Measurements from ENCODE around the gene PISD.
"Not testable (repeated sequence)": the region's sequence is repeated elsewhere in the genome, so short reads cannot be mapped to it uniquely, and the experiment has no call there.

PISD gene

DNA sequence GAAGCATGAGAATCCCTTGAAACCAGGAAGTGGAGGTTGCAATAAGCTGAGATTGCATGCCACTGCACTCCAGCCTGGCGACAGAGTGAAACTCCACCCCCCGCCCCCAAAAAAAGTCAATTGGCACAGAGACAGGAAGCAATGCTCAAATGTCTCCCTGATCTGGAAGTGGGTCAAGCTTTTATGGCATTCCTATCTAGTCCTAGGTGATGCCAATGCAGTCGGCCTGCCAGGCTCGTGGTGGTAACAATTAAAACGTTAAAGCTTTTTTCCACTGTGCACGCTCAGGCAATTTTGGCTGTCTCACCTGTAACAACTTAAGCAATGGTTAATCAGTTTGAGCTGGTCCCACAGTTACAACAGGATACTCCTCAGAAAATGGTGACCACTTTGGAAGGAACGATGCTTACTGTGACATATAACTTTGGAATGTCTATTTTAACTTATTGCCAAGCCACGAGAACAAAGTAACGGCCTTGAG lies 18.9 kb upstream of the PISD start:
- peak; percentile 79 for DNase-seq (ENCODE audit: low read depth)
- Histone ChIP-seq H3K9me3 (ENCODE audit: control insufficient read depth, low read length) (no peaks in the 10 kb centered on the region), H3K36me3 (ENCODE audit: control insufficient read depth, insufficient read depth, low read length, severe bottlenecking) (peaks cover 28% of the 10 kb centered on the region), H3K4me1 (ENCODE audit: control insufficient read depth, insufficient read depth, low read length) (peaks cover 31% of the 10 kb centered on the region), H3K9ac (ENCODE audit: low read length) (peak overlapping the region; percentile 65), H3K27me3 (replicated peaks; ENCODE audit: control insufficient read depth, insufficient read depth, low read length) (no peaks in the 10 kb centered on the region), H3K4me3 (ENCODE audit: low read length) (no peak overlapping the region)

GRCh38 chr22:31678748-31679147 lies 16.7 kb upstream of the PISD start:
- H3K36me3 ChIP-seq (ENCODE audit: control insufficient read depth, insufficient read depth, low read length, severe bottlenecking) = peaks cover 7% of the 10 kb centered on the region
- DNase-seq (ENCODE audit: low read depth) = no peak

GRCh38 chr22:31676700-31677099 lies 14.7 kb upstream of the PISD start:
- Histone ChIP-seq H3K27me3 (replicated peaks; ENCODE audit: control insufficient read depth, insufficient read depth, low read length) (no peaks in the 10 kb centered on the region), H3K9me3 (ENCODE audit: control insufficient read depth, low read length) (no peaks in the 10 kb centered on the region), H3K36me3 (ENCODE audit: control insufficient read depth, insufficient read depth, low read length, severe bottlenecking) (no peaks in the 10 kb centered on the region), H3K4me3 (ENCODE audit: low read length) (peak overlapping the region; percentile 85), H3K4me1 (ENCODE audit: control insufficient read depth, insufficient read depth, low read length) (peaks cover 24% of the 10 kb centered on the region), H3K9ac (ENCODE audit: low read length) (peak overlapping the region; percentile 82)
- peak; percentile 22 for DNase-seq (ENCODE audit: low read depth)

More at GRCh38 chr22:31678748-31679147, 16.7 kb upstream of the PISD start:
- Histone ChIP-seq H3K4me1 (ENCODE audit: control insufficient read depth, insufficient read depth, low read length) (peaks cover 28% of the 10 kb centered on the region), H3K4me3 (ENCODE audit: low read length) (no peak overlapping the region), H3K27me3 (replicated peaks; ENCODE audit: control insufficient read depth, insufficient read depth, low read length) (no peaks in the 10 kb centered on the region), H3K9ac (ENCODE audit: low read length) (no peak overlapping the region), H3K9me3 (ENCODE audit: control insufficient read depth, low read length) (no peaks in the 10 kb centered on the region)

- H3K27me3 ChIP-seq (replicated peaks; ENCODE audit: control insufficient read depth, insufficient read depth, low read length); H3K9ac ChIP-seq (ENCODE audit: low read length); DNase-seq (ENCODE audit: low read depth): not testable (repeated sequence)
Measured at GRCh38 chr22:31674219-31674618, 12.2 kb upstream of the PISD start.

DNA sequence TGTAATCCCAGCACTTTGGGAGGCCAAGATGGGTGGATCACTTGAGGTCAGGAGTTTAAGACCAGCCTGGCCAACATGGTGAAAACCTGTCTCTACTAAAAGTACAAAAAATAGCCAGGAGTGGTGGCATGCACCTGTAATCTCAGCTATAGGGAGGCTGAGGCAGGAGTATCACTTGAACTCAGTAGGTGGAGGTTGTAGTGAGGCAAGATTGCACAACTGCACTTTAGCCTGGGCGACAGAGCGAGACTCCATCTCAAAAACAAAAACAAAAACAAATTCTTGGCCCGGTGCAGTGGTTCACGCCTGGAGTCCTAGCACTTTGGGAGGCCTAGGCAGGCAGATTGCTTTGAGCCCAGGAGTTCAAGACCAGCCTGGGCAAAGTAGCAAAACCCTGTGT lies 6.8 kb upstream of the PISD start:
- not testable (repeated sequence) for H3K27me3 ChIP-seq (replicated peaks; ENCODE audit: control insufficient read depth, insufficient read depth, low read length); H3K36me3 ChIP-seq (ENCODE audit: control insufficient read depth, insufficient read depth, low read length, severe bottlenecking); H3K4me3 ChIP-seq (ENCODE audit: low read length); H3K9me3 ChIP-seq (ENCODE audit: control insufficient read depth, low read length); H3K9ac ChIP-seq (ENCODE audit: low read length); DNase-seq (ENCODE audit: low read depth)
- H3K4me1 ChIP-seq (ENCODE audit: control insufficient read depth, insufficient read depth, low read length) = peaks cover 14% of the 10 kb centered on the region

More at GRCh38 chr22:31674219-31674618, 12.2 kb upstream of the PISD start:
- not testable (repeated sequence) for H3K9me3 ChIP-seq (ENCODE audit: control insufficient read depth, low read length); H3K36me3 ChIP-seq (ENCODE audit: control insufficient read depth, insufficient read depth, low read length, severe bottlenecking); H3K4me3 ChIP-seq (ENCODE audit: low read length)
- H3K4me1 ChIP-seq (ENCODE audit: control insufficient read depth, insufficient read depth, low read length) = peaks cover 14% of the 10 kb centered on the region

GRCh38 chr22:31662668-31663037 lies 638 bp upstream of the PISD start:
- H3K36me3 ChIP-seq (ENCODE audit: control insufficient read depth, insufficient read depth, low read length, severe bottlenecking) = no peaks in the 10 kb centered on the region
- H3K4me1 ChIP-seq (ENCODE audit: control insufficient read depth, insufficient read depth, low read length) = peaks cover 16% of the 10 kb centered on the region
- H3K9ac ChIP-seq (ENCODE audit: low read length) = peak overlapping the region; percentile 87
- H3K4me3 ChIP-seq (ENCODE audit: low read length) = peak overlapping the region; percentile 96
- no peak for DNase-seq (ENCODE audit: low read depth)
- H3K27me3 ChIP-seq (replicated peaks; ENCODE audit: control insufficient read depth, insufficient read depth, low read length) = no peaks in the 10 kb centered on the region
- no peaks in the 10 kb centered on the region for H3K9me3 ChIP-seq (ENCODE audit: control insufficient read depth, low read length)

DNA sequence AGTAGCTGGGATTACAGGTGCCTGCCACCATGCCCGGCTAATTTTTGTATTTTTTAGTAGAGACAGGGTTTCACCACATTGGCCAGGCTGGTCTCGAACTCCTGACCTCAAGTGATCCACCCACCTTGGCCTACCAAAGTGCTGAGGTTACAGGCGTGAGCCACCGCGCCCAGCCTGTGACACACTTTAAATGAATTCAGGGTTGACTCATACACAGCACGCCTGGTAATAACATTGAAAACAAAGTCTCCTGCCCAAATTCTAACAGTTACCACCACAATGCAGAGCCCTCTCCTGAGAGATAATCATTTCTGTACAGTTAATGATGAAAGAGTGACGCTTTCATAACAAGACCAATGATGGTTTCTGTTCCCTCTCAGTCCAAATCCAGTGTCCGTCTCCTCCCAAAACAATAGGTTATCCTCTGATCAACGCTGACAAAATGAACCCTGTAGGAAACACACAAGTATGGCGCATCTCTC lies 1.1 kb downstream of the PISD start:
- DNase-seq (ENCODE audit: low read depth) = peak; percentile 61
- Histone ChIP-seq H3K4me1 (ENCODE audit: control insufficient read depth, insufficient read depth, low read length) (peaks cover 16% of the 10 kb centered on the region), H3K4me3 (ENCODE audit: low read length) (peak overlapping the region; percentile 96), H3K9ac (ENCODE audit: low read length) (peak overlapping the region; percentile 87)
- H3K9me3 ChIP-seq (ENCODE audit: control insufficient read depth, low read length); H3K27me3 ChIP-seq (replicated peaks; ENCODE audit: control insufficient read depth, insufficient read depth, low read length); H3K36me3 ChIP-seq (ENCODE audit: control insufficient read depth, insufficient read depth, low read length, severe bottlenecking): not testable (repeated sequence)

GRCh38 chr22:31659246-31659645 lies 2.8 kb downstream of the PISD start:
- no peak for DNase-seq (ENCODE audit: low read depth)
- Histone ChIP-seq H3K9me3 (ENCODE audit: control insufficient read depth, low read length) (no peaks in the 10 kb centered on the region), H3K36me3 (ENCODE audit: control insufficient read depth, insufficient read depth, low read length, severe bottlenecking) (no peaks in the 10 kb centered on the region), H3K4me1 (ENCODE audit: control insufficient read depth, insufficient read depth, low read length) (peaks cover 16% of the 10 kb centered on the region), H3K27me3 (replicated peaks; ENCODE audit: control insufficient read depth, insufficient read depth, low read length) (no peaks in the 10 kb centered on the region), H3K9ac (ENCODE audit: low read length) (no peak overlapping the region), H3K4me3 (ENCODE audit: low read length) (no peak overlapping the region)

- H3K9me3 ChIP-seq (ENCODE audit: control insufficient read depth, low read length) = no peaks in the 10 kb centered on the region
- no peak for DNase-seq (ENCODE audit: low read depth)
- H3K4me1 ChIP-seq (ENCODE audit: control insufficient read depth, insufficient read depth, low read length) = peaks cover 17% of the 10 kb centered on the region
- H3K36me3 ChIP-seq (ENCODE audit: control insufficient read depth, insufficient read depth, low read length, severe bottlenecking) = no peaks in the 10 kb centered on the region
- H3K27me3 ChIP-seq (replicated peaks; ENCODE audit: control insufficient read depth, insufficient read depth, low read length) = no peaks in the 10 kb centered on the region
- no peak overlapping the region for H3K9ac ChIP-seq (ENCODE audit: low read length)
- H3K4me3 ChIP-seq (ENCODE audit: low read length) = no peak overlapping the region
Measured at GRCh38 chr22:31654408-31654807, 7.6 kb downstream of the PISD start.

DNA sequence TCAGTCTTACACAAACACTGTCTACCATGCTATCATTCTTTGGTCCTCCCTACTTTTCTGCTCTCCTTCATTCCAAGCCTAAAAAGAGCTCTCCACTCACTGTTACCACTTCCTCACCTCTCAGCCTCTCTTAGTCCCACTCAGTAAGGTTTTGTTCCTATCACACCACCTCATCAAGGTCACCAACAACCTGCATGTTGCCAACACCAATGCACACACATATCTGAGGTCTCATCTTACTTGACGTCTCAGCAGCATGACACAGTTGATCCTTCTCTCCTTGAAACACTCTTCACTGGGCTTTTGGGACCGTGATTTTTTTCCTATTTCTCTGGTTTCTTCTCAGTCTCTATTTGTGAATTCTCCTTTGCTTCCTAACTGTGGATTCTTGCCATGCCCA lies 8.1 kb downstream of the PISD start:
- Histone ChIP-seq H3K36me3 (ENCODE audit: control insufficient read depth, insufficient read depth, low read length, severe bottlenecking) (peaks cover 4% of the 10 kb centered on the region), H3K4me1 (ENCODE audit: control insufficient read depth, insufficient read depth, low read length) (peaks cover 17% of the 10 kb centered on the region)

DNA sequence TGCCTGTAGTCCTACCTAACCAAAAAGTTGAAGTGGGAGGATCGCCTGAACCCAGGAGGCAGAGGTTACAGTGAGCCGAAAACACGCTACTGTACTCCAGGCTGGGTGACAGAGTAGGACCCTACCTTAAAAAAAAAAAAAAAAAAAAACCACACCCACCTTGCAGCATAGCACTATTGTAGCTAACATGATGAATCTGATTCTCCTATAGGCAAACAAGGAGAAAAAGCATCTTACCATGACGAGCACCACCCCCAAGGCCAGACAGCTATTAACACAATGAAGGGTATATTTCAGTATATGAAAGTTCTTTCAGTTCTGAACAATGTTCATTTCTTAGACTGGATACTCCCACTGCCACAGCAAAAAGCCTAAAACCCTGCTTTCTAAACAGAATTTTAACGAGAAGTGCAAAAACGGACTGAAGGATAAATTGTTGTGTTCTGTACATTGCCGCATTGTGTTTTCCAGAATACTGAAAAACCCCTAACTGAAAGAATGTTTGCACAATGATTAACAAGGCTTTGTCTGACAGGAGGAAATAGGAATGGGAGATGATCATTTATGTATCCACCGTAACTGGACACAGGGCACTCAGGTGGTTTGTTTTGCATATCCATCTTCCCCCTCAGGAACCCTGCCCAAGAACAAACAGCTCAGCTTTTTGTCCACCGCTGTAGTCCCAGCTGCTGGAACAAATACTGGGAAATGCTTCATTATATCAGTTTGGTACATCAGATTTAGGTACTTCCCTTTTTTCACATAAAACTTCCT lies 8.9 kb downstream of the PISD start:
- no peak overlapping the region for H3K4me3 ChIP-seq (ENCODE audit: low read length)
- no peak overlapping the region for H3K9ac ChIP-seq (ENCODE audit: low read length)
- no peaks in the 10 kb centered on the region for H3K9me3 ChIP-seq (ENCODE audit: control insufficient read depth, low read length)
- no peaks in the 10 kb centered on the region for H3K27me3 ChIP-seq (replicated peaks; ENCODE audit: control insufficient read depth, insufficient read depth, low read length)
- no peak for DNase-seq (ENCODE audit: low read depth)
- peaks cover 7% of the 10 kb centered on the region for H3K36me3 ChIP-seq (ENCODE audit: control insufficient read depth, insufficient read depth, low read length, severe bottlenecking)
- peaks cover 19% of the 10 kb centered on the region for H3K4me1 ChIP-seq (ENCODE audit: control insufficient read depth, insufficient read depth, low read length)

More for the DNA sequence above, 8.1 kb downstream of the PISD start:
- H3K9ac ChIP-seq (ENCODE audit: low read length) = no peak overlapping the region
- H3K9me3 ChIP-seq (ENCODE audit: control insufficient read depth, low read length) = no peaks in the 10 kb centered on the region
- H3K27me3 ChIP-seq (replicated peaks; ENCODE audit: control insufficient read depth, insufficient read depth, low read length) = no peaks in the 10 kb centered on the region
- no peak overlapping the region for H3K4me3 ChIP-seq (ENCODE audit: low read length)
- DNase-seq (ENCODE audit: low read depth) = no peak

Measured in adipocyte (in vitro differentiated cells).